ENCODE data around the gene BTG3.
A peak's percentile ranks its signal among the peaks of the same experiment; 100 is the strongest.

Gene BTG3

DNA sequence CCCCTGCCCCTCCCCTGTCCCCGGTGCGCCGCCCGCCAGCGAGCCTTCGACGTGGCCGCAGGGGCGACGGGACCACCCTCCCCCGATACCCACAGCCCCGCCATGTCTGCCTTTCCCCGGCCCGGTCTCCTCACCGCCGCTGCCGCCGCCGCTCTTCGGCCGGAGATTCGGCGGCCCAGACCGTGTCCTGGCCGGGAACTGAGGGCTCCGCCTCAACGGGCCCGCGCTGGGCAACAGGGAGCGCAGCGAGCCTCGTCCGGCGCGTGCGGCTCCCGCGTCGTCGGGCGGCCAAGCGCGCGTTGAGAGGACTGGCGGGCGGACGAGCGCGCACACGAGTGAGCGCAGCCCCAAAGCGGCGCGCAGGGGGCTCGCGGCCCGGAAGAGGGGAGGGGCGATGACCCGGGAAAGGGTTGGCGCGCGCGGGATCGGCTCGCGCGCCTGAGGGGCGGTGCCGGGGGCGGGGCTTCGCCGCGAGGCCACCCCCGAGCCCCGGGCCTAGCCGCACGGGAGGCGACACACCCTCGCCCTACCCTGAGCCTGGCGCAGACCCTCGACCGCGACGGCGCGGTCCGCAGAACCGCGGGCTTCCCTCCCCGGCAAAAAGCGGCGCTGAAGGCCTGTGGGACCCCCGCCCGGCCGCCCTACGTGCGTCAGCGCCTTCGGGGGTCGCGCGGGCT lies at the start of gene BTG3:
Gene BTG3 (minus strand): TSS at position 337 of the 677 bp plus-strand sequence. CDS start 3,757 bp downstream, outside the sequence.
- DNase-seq = no peak

DNA sequence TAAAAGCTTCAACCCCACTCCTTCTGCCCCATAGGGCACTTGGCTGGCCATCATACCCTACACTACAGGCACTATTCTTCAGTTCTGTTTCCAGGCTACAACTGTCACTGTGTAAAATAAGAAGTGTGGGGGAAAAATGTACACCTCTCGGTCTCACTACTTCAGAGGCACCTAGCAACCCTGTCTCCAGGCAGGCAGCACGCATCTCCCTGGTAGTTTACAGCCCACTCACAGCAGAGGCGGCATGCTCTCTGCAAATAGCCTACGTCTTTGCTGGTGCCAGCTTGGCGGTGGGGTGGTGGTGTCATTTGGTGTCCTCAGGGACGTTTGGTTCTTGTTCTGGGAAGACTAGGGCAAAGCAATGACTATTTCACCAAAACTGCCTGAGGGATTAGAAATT lies 48.2 kb upstream of the BTG3 start:
- no peak for DNase-seq

DNA sequence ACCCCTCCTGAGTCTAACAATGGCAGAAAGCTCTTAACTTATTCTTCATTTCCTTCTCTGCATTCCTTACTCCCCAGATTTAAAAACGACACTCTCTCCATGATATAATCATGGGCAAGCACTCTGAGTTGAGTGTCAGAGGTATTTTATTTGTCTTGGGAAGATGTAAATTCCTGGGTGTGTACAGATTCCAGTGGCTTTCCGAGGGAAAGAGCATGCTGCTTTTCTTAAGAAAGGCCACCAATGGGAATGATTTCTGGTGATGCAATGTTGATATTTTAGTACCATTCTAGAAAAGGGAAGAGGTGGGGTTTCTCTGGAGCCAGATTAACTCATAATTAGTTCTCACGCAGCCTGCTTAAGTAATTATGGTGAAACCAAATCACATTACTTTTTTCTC lies 47.8 kb upstream of the BTG3 start:
- no peak for DNase-seq

- DNase-seq = no peak
Measured at GRCh38 chr21:17658931-17659330, 46.2 kb upstream of the BTG3 start.

DNA sequence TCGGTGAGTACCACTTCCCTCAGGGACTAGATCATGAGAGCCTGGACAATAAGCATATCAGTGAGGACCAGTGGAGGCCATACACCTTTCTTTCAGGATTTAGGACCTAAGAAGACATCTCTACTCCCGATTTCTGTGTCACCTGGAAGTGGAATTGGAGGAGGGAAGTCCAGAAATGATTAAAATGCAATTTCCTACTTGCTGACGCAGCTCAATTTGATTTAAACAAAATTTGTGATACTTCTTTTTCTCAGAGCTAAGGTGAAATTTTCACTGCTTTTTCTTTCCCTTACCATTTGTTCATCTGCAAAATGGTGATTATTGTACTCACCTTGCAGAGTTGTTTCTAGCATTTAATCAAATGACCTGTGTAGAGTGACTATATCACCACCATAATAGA lies 38.8 kb upstream of the BTG3 start:
- DNase-seq = no peak

DNA sequence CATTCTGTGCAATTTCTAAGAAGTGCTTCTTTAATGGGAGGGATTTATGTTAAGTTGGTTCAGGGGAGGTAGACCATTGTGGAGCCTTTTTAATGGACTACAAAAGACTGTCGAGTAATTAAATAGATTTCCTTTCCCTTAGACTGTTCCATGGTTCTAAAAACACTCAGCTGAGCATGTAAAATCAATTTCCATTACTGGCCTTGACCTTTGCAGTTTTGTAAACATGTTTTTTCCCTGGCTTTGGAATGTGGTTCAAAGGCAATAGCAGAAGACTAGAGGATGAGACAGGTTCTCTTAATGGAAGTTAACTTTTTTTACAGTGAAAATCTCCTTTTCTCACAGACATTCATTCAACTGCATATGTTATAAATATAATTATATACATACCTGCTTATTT lies 37.6 kb upstream of the BTG3 start:
- DNase-seq = peak; percentile 97

DNA sequence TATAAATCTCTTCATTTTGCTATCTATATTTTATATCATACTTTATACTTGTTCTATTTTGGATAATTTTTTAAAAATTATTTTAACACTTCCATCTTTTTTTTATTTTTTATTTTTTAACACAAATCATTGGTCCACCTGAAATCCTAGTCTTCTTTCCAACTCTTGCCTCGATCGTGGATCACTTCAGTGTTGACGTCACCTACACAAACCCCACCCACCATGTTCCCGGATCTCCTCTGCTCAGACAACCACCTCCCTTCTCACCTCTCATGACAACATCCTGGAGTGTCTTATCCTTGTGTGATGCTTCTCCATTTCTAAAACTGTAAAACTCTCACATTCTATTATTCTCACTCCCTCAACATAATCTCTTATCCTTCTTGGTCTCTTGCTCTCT lies 34.1 kb upstream of the BTG3 start:
- no peak for DNase-seq

DNA sequence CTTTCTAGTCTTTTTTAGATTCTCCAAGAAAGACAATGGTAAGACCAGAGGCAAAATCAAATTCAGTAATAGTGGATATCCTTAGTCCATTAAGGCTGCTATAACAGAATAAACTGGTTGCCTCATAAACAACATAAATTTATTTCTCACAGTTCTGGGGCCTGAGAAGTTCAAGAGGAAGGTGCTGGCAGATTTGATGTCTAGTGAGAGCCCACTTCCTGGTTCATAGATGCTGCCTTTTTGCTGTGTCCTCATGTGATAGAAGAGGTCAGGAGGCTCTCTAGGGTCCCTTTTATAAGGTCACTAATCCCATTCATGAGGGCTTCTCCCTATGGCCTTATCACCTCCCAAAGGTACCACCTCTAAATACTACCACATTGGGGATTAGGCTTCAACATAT lies 31.5 kb upstream of the BTG3 start:
- DNase-seq = no peak

- no peak for DNase-seq
Measured at GRCh38 chr21:17640821-17641220, 28.1 kb upstream of the BTG3 start.

GRCh38 chr21:17636711-17637110 lies 24.0 kb upstream of the BTG3 start:
- DNase-seq = no peak

GRCh38 chr21:17631195-17631594 lies 18.5 kb upstream of the BTG3 start:
- DNase-seq = no peak

DNA sequence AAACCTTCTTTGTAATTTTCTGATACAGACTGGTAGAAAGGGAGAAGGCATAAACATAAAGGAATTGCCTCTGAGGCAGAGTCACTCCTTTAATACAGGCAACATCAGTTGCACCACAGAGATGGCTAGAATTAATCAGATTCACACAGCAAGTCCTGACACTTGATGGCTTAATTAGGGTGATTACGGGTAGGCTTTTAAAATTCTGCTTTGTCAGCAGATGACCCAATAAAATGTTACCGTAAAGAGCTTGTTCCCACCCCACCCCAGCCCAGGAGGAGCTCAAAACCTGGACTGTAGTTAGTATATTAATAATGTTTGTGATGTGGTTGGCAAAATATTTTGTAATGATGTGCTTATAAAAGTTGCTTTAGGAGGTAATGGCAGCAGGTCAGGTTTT lies 9.3 kb upstream of the BTG3 start:
- no peak for DNase-seq

DNA sequence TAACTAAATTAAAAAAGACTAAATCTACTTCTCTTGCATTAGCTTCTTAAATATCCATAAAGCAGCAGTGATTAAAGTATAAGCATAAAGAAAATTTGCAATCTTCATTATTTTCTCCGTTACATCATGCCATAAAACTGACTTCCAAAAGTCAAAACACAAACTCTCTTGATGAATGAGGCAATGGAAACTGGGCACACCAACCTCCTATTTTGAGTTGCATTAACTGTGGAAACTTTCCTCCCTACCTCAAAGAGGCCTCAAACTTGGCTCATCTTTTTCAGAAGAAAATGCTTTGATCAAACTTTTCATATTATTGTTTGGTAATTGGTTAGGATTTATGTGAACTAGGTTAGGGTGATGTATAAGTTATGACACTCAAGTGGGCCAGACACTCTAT lies 4.1 kb upstream of the BTG3 start:
- DNase-seq = no peak

- DNase-seq = no peak
Measured at GRCh38 chr21:17613242-17613676, 558 bp upstream of the BTG3 start.

- DNase-seq = no peak
Measured at GRCh38 chr21:17612023-17612564, 607 bp downstream of the BTG3 start.

GRCh38 chr21:17611414-17612022 lies 1.2 kb downstream of the BTG3 start:
- peak; percentile 44 for DNase-seq

DNA sequence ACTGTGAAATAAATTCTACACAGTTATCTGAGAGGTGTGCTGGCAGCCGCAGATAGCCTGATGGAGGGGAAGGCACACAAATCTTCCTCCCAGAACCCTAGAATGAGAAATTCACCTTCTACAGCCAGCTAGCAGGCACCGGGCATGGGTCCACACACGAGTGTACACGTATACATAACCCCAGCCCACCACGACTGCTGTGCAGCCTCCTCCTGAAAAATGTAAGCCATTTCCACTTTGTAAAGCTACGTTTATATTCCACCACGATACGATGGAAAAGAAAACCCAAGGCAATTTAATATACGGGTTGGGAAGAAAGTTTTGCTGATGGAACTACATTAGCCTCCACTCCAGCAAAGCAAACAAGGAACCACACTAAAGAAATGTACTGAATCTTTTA lies 1.8 kb downstream of the BTG3 start:
- DNase-seq = no peak

DNA sequence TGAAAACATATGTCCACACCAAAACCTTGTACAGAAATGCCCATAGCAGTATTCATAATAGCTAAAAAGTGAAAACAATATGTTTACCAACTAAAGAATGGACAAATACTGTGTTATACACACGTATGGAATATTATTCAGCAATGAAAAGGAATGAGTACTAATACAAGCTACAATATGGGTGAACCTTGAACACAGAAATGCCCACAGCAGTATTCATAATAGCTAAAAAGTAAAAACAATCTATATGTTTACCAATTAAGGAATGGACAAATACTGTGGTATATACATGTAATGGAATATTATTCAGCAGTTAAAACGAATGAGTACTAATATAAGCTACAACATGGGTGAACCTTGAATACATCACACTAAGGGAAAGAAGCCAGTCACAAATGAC lies 3.0 kb downstream of the BTG3 start:
- no peak for DNase-seq

- DNase-seq = no peak
Measured at GRCh38 chr21:17607684-17608083, 5.0 kb downstream of the BTG3 start.

DNA sequence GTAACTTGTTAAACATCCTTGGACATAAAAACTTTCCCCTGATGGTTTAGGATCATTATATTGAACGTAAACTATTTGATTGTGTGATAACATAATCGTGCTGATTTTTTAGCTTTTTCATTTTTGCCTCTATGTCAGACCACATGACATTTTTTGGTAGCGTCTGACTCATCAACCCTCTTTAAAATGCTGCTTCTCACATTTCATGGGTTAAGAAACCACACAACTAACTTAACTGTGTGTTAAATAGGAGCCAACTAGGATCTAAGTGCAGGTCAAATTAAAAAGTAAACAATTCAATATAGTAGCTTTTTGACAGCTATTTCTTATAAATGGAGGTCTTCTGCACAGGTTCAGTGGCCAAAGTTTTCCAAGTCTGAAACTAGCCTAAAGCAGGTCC lies 9.8 kb downstream of the BTG3 start:
- no peak for DNase-seq

DNA sequence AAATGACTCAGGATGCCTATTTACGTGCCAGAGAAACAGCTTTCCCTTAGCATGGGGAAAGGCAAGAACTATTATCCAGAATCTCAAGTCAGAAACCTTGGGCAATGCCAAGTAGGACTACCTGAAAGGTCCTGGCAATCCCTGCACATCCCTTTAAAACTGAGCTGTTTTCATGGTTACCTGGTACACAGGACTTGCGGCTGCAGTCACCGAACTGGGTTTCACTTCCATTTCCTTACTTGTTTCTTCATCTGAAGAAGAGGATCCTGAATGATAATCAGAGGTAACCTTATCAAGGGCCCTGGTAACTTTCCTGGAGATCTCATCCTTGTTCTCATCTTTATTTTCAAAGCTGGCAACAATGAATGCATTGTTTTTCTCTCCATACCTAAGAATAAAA lies 14.3 kb downstream of the BTG3 start:
- no peak for DNase-seq

DNA sequence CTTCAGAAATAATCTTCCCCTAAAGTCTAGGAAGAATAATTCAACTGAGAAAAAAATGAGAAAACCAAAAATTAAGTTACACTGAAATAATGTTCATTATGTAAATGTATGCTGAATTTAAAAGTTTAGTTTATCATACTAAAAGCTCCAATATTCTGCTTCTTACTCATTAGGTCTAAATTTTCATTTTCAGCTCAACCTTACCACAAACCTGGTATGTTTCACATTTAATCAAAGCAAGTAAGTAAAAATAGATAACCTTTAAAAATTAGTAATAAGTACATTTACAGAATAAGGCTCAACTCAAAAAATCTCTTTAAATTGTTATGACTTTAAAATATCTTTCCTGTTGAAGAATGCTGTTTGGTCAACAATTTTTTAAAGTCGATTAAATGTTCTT lies 15.0 kb downstream of the BTG3 start:
- no peak for DNase-seq

GRCh38 chr21:17590430-17590829 lies 22.3 kb downstream of the BTG3 start:
- no peak for DNase-seq

GRCh38 chr21:17585875-17586450 lies 26.7 kb downstream of the BTG3 start:
- peak; percentile 17 for DNase-seq

Data from NCI-H187 treated with DMSO at 0.1 percent for 48 hours (cell line).